Measurements from ENCODE around the gene AOC2. TPM values are rescaled to one million over a fixed set of nuclear protein-coding genes. Genes with fewer than 3 reads are reported as not detected.

Gene AOC2
- total and polyA plus RNA-seq, 2 of the 13 experiments (the other 11 are each of a cell fraction or from before 2014, with no cell fraction given): 1.2 to 3.3 TPM

DNA sequence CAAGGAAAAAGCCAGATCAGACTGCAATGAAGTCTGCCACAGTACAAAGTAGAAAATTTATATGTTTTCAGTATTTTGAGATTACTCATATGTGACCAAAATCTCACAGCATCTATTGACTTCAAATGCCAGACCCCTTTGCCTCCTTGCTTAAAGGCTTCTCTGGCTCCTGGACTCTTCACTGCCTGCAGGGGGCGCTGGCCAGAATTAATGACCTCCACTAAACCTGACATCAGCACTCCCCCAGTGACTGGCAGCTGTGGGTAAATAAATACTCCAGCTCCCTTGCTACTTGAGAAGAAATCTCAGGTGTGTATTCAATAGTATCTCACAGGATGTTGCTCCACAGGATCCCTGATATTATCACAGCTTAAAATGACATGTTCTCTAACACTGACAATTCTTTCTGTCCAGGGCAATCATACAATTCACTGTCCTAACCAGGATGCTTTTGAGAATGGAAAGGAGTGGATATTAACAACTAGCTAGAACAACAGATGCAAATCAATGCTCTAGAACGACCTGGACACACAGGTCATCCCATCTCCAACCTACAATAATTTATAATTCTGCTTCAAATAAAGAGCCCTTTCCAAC, 24.3 kb upstream of the AOC2 start (continued):
- no peak for TF ChIP-seq TIGD3 (CRISPR knock-in tag; IDR thresholded peaks at IDR 0.05; ENCODE audit: borderline replicate concordance)
- TF ChIP-seq HOXA5 (CRISPR knock-in tag; IDR thresholded peaks at IDR 0.05): peak; percentile 60; the same call in 1 of the 2 replicates
- TF ChIP-seq ZNF546 (CRISPR knock-in tag; conservative IDR thresholded peaks at IDR 0.05): no peak
- TF ChIP-seq XBP1 (CRISPR knock-in tag; IDR thresholded peaks at IDR 0.05): 0 out of 2 replicates have a peak, but pooled peaks have one; percentile 19
- TF ChIP-seq MEF2D (CRISPR knock-in tag; IDR thresholded peaks at IDR 0.05): no peak
- TF ChIP-seq ZNF530 (CRISPR knock-in tag; IDR thresholded peaks at IDR 0.05; ENCODE audit: low read depth): no peak
- no peak for TF ChIP-seq BCLAF1 (IDR thresholded peaks at IDR 0.05)
- peak; percentile 75 for TF ChIP-seq ZNF574 (CRISPR knock-in tag; IDR thresholded peaks at IDR 0.05)
- no peak for TF ChIP-seq ZNF781 (CRISPR knock-in tag; IDR thresholded peaks at IDR 0.05; ENCODE audit: borderline replicate concordance, not compliant biosample characterization)
- no peak for TF ChIP-seq HNRNPLL (IDR thresholded peaks at IDR 0.05; ENCODE audit: low read depth, low read length, poor library complexity, severe bottlenecking)
- no peak for TF ChIP-seq POGK (CRISPR knock-in tag; conservative IDR thresholded peaks at IDR 0.05)
- no peak for TF ChIP-seq SNAPC5 (CRISPR knock-in tag; IDR thresholded peaks at IDR 0.05; ENCODE audit: borderline replicate concordance)
- peak; percentile 32; the same call in 1 of the 2 replicates for TF ChIP-seq FOXP4 (CRISPR knock-in tag; IDR thresholded peaks at IDR 0.05)
- TF ChIP-seq KMT2B (CRISPR knock-in tag; IDR thresholded peaks at IDR 0.05): no peak
- TF ChIP-seq DNMT3B (CRISPR knock-in tag; conservative IDR thresholded peaks at IDR 0.05): 0 out of 2 replicates have a peak, but pooled peaks have one; percentile 45
- no peak; the same call in 1 of the 2 replicates for TF ChIP-seq CREM (IDR thresholded peaks at IDR 0.05)
- TF ChIP-seq CREM (CRISPR knock-in tag; IDR thresholded peaks at IDR 0.05): no peak
- no peak for TF ChIP-seq GATAD1 (CRISPR knock-in tag; IDR thresholded peaks at IDR 0.05)

All from HepG2 (cell line).